Mucosa of descending colon (tissue), 3 donors: ENCODE data around the gene ATP13A2. TPM values are rescaled to one million over a fixed set of nuclear protein-coding genes. Genes with fewer than 3 reads are reported as not detected.

Experiments used
- ATAC-seq: fragments of 200-7000 bp; cut with Tn5 transposase; one replicate; pipeline ENCODE4 v1.9.1; 2020; ENCODE audit warnings: mild to moderate bottlenecking, moderate library complexity
- DNase-seq, 3 donors: peaks; one replicate each; pipeline ENCODE4 v3.0.0-alpha.2; 2020
- H3K36me3 ChIP-seq: fragments of 200-600 bp; one replicate; pipeline ENCODE4 v1.8.0; 2021; ENCODE audit warnings: low read depth, mild to moderate bottlenecking
- H3K4me1 ChIP-seq: fragments of 200-600 bp; one replicate; pipeline ENCODE4 v1.8.0; 2021; ENCODE audit warnings: low read depth, mild to moderate bottlenecking
- H3K4me3 ChIP-seq: fragments of 200-600 bp; one replicate; pipeline ENCODE4 v1.8.0; 2021; ENCODE audit warnings: mild to moderate bottlenecking
- H3K9me3 ChIP-seq: fragments of 200-600 bp; one replicate; pipeline ENCODE4 v1.8.0; 2021; ENCODE audit warnings: mild to moderate bottlenecking
- intact Hi-C, 2 donors: fragments of 100-400 bp; cut with DNase I in 1 of 2; cut with micrococcal nuclease in 1 of 2; formaldehyde crosslinking; loops; one replicate each; pipeline versions ENCODE4 v1.11.0 to v1.11.1; 2022; cut with DNase I, micrococcal nuclease
- total RNA-seq, 3 donors: library from RNA; stranded (reverse); fragmentation: NEBNext Ultra II Directional in 2 of 3; extraction: Animal tissue kit (Norgen Biotek cat#: 25700) in 2 of 3; gene quantifications; one replicate each; pipeline versions ENCODE4 v1.2.1 to v1.2.4, GENCODE V29; 2021 to 2023
- TF ChIP-seq, protein P1 (sequence below): fragments of 200-600 bp; IDR thresholded peaks from one replicate; pipeline ENCODE4 v1.8.0; 2022; ENCODE audit warnings: antibody characterized with exemption, mild to moderate bottlenecking
- donor health status: DM: no; HTN: no; CAD: no; lungs with moderate emphysema.
- donor health status: DM: no; HTN: no; CAD: no.
- donor health status: DM: no; HTN: yes; CAD: no.

Gene ATP13A2
- total RNA-seq, 3 donors from 2014 or later, result 36.0 to 53.5 (median 44.1) TPM

DNA sequence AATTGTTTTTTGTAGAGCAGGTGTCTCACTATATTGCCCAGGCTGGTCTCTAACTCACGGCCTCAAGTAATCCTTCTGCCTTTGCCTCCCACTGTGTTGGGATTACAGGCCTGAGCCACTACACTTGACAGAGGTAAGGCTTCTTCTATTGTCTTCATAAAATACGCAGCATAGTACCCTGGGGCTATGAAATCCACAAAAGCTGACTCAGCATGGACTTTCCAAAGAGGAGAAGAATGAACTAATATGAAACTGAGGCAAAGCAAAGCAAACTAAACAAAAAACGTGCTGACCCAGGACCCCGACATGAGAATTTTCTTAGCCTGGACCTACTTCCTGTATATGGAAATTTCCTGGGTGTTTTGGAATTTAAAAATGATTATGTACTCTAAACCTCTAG is 18.5 kb upstream of the ATP13A2 start:
- ATAC-seq, result no peak
- intact Hi-C loops, result no loop called here
- no peaks in the 10 kb centered on the region for H3K4me1 ChIP-seq
- peaks cover 13% of the 10 kb centered on the region for H3K36me3 ChIP-seq
- TF ChIP-seq, protein P1, sequence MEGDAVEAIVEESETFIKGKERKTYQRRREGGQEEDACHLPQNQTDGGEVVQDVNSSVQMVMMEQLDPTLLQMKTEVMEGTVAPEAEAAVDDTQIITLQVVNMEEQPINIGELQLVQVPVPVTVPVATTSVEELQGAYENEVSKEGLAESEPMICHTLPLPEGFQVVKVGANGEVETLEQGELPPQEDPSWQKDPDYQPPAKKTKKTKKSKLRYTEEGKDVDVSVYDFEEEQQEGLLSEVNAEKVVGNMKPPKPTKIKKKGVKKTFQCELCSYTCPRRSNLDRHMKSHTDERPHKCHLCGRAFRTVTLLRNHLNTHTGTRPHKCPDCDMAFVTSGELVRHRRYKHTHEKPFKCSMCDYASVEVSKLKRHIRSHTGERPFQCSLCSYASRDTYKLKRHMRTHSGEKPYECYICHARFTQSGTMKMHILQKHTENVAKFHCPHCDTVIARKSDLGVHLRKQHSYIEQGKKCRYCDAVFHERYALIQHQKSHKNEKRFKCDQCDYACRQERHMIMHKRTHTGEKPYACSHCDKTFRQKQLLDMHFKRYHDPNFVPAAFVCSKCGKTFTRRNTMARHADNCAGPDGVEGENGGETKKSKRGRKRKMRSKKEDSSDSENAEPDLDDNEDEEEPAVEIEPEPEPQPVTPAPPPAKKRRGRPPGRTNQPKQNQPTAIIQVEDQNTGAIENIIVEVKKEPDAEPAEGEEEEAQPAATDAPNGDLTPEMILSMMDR, result no peak
- no peak overlapping the region for H3K4me3 ChIP-seq
- no peak for DNase-seq
- H3K9me3 ChIP-seq, result no peaks in the 10 kb centered on the region

DNA sequence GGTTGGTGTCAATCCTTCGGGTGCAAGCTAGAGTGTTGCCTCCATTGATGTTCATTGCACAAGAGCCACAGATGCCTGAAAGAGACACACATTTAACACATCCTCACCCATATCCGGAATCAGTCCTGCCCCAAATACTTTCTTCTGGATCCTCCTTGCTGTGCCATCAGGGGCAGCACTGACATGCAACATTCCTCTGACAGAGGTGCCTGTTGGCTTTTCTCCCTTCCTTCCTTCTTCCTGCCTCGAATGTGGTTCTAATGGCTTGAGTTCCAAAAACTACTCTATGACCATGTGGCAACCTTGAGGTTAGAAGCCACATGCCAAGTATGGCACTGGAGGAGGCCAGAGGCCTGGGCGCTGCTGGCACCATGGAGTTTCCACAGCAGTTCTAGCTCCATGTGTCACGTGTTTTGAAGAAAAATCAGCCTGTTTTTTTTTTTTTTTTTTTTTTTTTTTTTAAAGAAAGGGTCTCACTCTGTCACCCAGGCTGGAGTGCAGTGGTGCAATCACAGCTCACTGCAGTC is 17.0 kb upstream of the ATP13A2 start:
- DNase-seq (no peak), ATAC-seq (no peak)
- Histone ChIP-seq H3K36me3 (peaks cover 13% of the 10 kb centered on the region), H3K9me3 (no peaks in the 10 kb centered on the region), H3K4me1 (no peaks in the 10 kb centered on the region), H3K4me3 (no peak overlapping the region)
- TF ChIP-seq, protein P1, result no peak
- intact Hi-C loops, result no loop called here

DNA sequence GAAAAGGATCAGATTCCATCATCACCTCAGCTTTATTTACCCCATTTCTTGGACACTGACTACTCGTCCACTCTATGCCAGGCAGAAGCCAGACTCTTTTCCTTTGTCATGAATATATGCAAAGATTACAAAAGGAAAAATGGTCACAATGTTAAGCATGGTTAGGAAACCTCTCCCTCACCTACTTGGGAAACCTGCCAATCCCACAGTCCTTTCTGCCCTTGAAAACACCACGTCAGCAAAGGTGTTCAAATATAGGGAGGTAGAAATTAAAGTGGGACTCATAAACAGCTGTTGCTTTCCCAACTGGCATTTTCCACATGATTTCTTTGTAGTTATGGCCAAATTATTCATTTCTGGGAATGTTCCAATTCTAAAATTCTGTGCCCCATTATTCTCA is 16.2 kb upstream of the ATP13A2 start:
- intact Hi-C loops, result no loop called here
- DNase-seq, result no peak
- peaks cover 7% of the 10 kb centered on the region for H3K36me3 ChIP-seq
- no peaks in the 10 kb centered on the region for H3K4me1 ChIP-seq
- H3K9me3 ChIP-seq, result no peaks in the 10 kb centered on the region
- no peak overlapping the region for H3K4me3 ChIP-seq
- TF ChIP-seq, protein P1, result no peak
- ATAC-seq, result no peak

DNA sequence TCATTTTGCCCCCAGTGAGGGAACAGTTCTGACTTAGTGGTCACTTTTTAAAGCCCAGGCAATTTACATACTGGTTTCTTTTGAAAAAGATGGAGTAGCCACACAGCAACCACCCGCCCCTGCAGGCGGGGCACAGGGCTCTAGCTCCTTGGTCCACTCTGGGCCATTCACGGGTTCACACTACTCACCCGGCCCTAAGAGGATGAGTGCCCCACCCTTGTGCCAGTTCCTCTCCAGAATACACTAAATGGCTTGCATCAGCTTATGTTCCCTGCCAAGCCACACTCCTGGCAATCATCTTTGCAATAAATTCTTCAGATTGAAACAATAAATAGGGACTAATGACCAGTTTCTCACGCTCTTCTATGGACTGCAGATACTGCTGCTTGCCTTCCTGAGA is 15.7 kb upstream of the ATP13A2 start:
- ATAC-seq (peak; percentile 29), DNase-seq (no peak)
- Histone ChIP-seq H3K36me3 (peaks cover 5% of the 10 kb centered on the region), H3K9me3 (no peaks in the 10 kb centered on the region), H3K4me1 (no peaks in the 10 kb centered on the region), H3K4me3 (no peak overlapping the region)
- intact Hi-C loops, result no loop called here
- TF ChIP-seq, protein P1, result no peak

DNA sequence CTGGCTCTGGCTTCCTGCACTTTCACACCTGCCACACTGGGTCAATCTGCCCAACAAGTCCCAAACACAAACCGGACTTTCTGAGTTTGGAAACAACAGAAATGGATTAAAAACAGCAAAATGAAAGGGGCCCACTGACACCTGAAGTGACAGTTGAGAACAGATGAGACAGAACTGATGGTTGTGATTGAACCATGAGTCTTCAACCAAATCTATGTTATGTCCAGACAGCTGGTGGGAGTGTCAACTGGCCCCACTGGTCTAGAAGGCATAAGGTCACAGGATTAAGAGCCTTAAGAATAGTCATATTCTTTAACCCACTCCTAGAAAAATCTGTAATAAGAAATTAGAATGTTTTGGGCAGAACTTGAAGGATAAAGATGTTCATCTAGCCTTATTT is 13.0 kb upstream of the ATP13A2 start:
- TF ChIP-seq, protein P1, result no peak
- no peak for DNase-seq
- Histone ChIP-seq H3K36me3 (peaks cover 19% of the 10 kb centered on the region), H3K4me1 (no peaks in the 10 kb centered on the region), H3K4me3 (no peak overlapping the region), H3K9me3 (no peaks in the 10 kb centered on the region)
- intact Hi-C loops, result no loop called here
- ATAC-seq, result no peak

DNA sequence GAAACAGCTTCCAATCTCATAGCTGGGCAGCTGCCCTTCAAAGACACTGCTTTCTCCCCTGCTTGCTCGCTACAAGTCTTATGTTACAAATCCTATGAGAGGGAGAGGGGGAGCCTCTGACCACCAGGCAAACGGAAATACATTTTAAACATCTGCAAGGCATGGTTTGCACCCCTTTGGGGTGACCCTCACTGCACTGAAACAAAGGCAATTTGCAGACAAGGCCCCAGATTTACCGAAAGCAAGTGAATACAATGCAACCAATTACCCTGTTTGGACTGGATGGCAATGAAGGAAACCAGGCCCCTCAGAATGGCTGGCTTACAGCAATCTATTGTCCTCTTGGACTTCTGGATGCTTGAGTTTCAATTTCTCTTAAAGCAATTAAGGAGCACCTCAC is 11.8 kb upstream of the ATP13A2 start:
- Histone ChIP-seq H3K9me3 (no peaks in the 10 kb centered on the region), H3K4me3 (no peak overlapping the region), H3K4me1 (no peaks in the 10 kb centered on the region), H3K36me3 (peaks cover 19% of the 10 kb centered on the region)
- ATAC-seq, result no peak
- no peak for DNase-seq
- TF ChIP-seq, protein P1, result no peak
- intact Hi-C loops, result no loop called here
